H9 (cell line): ENCODE results near the gene AMACR. TPM values are rescaled to one million over a fixed set of nuclear protein-coding genes. Genes with fewer than 3 reads are reported as not detected.

Source experiments
- DNase-seq: peaks from one replicate; pipeline ENCODE4 v3.0.0-alpha.2; 2017
- H2AFZ ChIP-seq: one replicate; pipeline ENCODE4 v1.6.1; 2013; ENCODE audit warnings: mild to moderate bottlenecking, low read length, control low read depth, moderate library complexity
- H2AK5ac ChIP-seq: 2 replicates; pipeline ENCODE4 v1.6.1; 2013; ENCODE audit warnings: low read length, control low read depth, mixed read lengths; ENCODE audit not compliant: insufficient read length
- H2BK120ac ChIP-seq: one replicate; pipeline ENCODE4 v1.6.1; 2013; ENCODE audit warnings: low read depth, mild to moderate bottlenecking, low read length, control low read depth, inconsistent platforms; ENCODE audit not compliant: poor library complexity, severe bottlenecking
- H2BK12ac ChIP-seq: 2 replicates; pipeline ENCODE4 v1.6.1; 2013; ENCODE audit warnings: low read length, control low read depth, mixed read lengths, low read depth; ENCODE audit not compliant: insufficient read length
- H2BK15ac ChIP-seq: 2 replicates; pipeline ENCODE4 v1.6.1; 2013; ENCODE audit warnings: low read depth, low read length, control low read depth
- H2BK20ac ChIP-seq: one replicate; pipeline ENCODE4 v1.6.1; 2013; ENCODE audit warnings: low read depth, mild to moderate bottlenecking, low read length, control low read depth, inconsistent platforms; ENCODE audit not compliant: poor library complexity, severe bottlenecking
- H2BK5ac ChIP-seq: 2 replicates; pipeline ENCODE4 v1.6.1; 2013; ENCODE audit warnings: low read length, control low read depth, mixed read lengths; ENCODE audit not compliant: insufficient read length
- H3K14ac ChIP-seq: 2 replicates; pipeline ENCODE4 v1.6.1; 2013; ENCODE audit warnings: low read length, control low read depth; ENCODE audit not compliant: insufficient read depth
- H3K18ac ChIP-seq: 2 replicates; pipeline ENCODE4 v1.6.1; 2013; ENCODE audit warnings: low read depth, mild to moderate bottlenecking, mixed read lengths, low read length, control low read depth; ENCODE audit not compliant: insufficient read length
- H3K23ac ChIP-seq: 2 replicates; pipeline ENCODE4 v1.6.1; 2013; ENCODE audit warnings: low read length, control low read depth, mixed read lengths, low read depth; ENCODE audit not compliant: insufficient read length
- H3K23me2 ChIP-seq: 2 replicates; pipeline ENCODE4 v1.6.1; 2013; ENCODE audit warnings: low read depth, mild to moderate bottlenecking, mixed read lengths, low read length, control low read depth; ENCODE audit not compliant: insufficient read length, poor library complexity, severe bottlenecking
- H3K27ac ChIP-seq: 2 replicates; pipeline ENCODE4 v1.5.1; 2013; ENCODE audit warnings: low read length, control low read depth, mixed read lengths, low read depth; ENCODE audit not compliant: insufficient read length
- H3K27me3 ChIP-seq: 2 replicates; pipeline ENCODE4 v1.6.1; 2013; ENCODE audit warnings: low read length, control low read depth, inconsistent platforms; ENCODE audit not compliant: insufficient read depth
- H3K4ac ChIP-seq: 2 replicates; pipeline ENCODE4 v1.6.1; 2013; ENCODE audit warnings: low read depth, mild to moderate bottlenecking, control low read depth, inconsistent platforms, low read length, moderate library complexity
- H3K4me1 ChIP-seq: 2 replicates; pipeline ENCODE4 v1.6.1; 2013; ENCODE audit warnings: low read length, control low read depth, inconsistent platforms; ENCODE audit not compliant: insufficient read depth
- H3K4me2 ChIP-seq: 2 replicates; pipeline ENCODE4 v1.6.1; 2013; ENCODE audit warnings: low read length, control low read depth, mixed read lengths; ENCODE audit not compliant: insufficient read length, insufficient read depth
- H3K56ac ChIP-seq: 2 replicates; pipeline ENCODE4 v1.6.1; 2013; ENCODE audit warnings: low read depth, mild to moderate bottlenecking, mixed read lengths, low read length, control low read depth; ENCODE audit not compliant: insufficient read length
- H3K79me1 ChIP-seq: 2 replicates; pipeline ENCODE4 v1.6.1; 2013; ENCODE audit warnings: low read depth, mild to moderate bottlenecking, moderate library complexity, low read length, control low read depth, inconsistent platforms; ENCODE audit not compliant: insufficient read depth, poor library complexity, severe bottlenecking
- H3K79me2 ChIP-seq: 2 replicates; pipeline ENCODE4 v1.6.1; 2013; ENCODE audit warnings: low read length, control low read depth, inconsistent platforms; ENCODE audit not compliant: insufficient read depth
- H3K9ac ChIP-seq: 2 replicates; pipeline ENCODE4 v1.6.1; 2013; ENCODE audit warnings: low read length, control low read depth, mixed read lengths; ENCODE audit not compliant: insufficient read length; ENCODE audit errors: extremely low read depth
- H3K9me3 ChIP-seq: one replicate; pipeline ENCODE4 v1.6.1; 2013; ENCODE audit warnings: low read depth, low read length, inconsistent platforms; ENCODE audit not compliant: control insufficient read depth
- H3T11ph ChIP-seq: one replicate; pipeline ENCODE4 v1.6.1; 2013; ENCODE audit warnings: mild to moderate bottlenecking, low read length, control low read depth, inconsistent platforms
- H4K20me1 ChIP-seq: one replicate; pipeline ENCODE4 v1.6.1; 2013; ENCODE audit not compliant: control insufficient read depth, insufficient read length, insufficient read depth
- H4K5ac ChIP-seq: 2 replicates; pipeline ENCODE4 v1.6.1; 2013; ENCODE audit warnings: low read depth, mild to moderate bottlenecking, mixed read lengths, low read length, control low read depth; ENCODE audit not compliant: insufficient read length
- H4K8ac ChIP-seq: replicated peaks from 2 replicates; pipeline ENCODE4 v1.6.1; 2013; ENCODE audit warnings: low read length, control low read depth, mixed read lengths, low read depth; ENCODE audit not compliant: insufficient read length
- H4K91ac ChIP-seq: 2 replicates; pipeline ENCODE4 v1.6.1; 2013; ENCODE audit warnings: low read depth, mild to moderate bottlenecking, moderate library complexity, mixed read lengths, low read length, control low read depth; ENCODE audit not compliant: insufficient read length
- H3K27ac Mint-ChIP-seq, 3 experiments: 2 replicates in 2 of 3; 3 replicates in 1 of 3; pipeline ENCODE4 v1.8.0; 2020 to 2021; ENCODE audit warnings: mixed read lengths in 3 of 3, mild to moderate bottlenecking in 1 of 3, moderate library complexity in 1 of 3
- H3K27me3 Mint-ChIP-seq: 2 replicates; pipeline ENCODE4 v1.8.0; 2021; ENCODE audit warnings: low read depth, mild to moderate bottlenecking, moderate library complexity, mixed read lengths
- H3K36me3 Mint-ChIP-seq, 3 experiments: 2 replicates in 2 of 3; 3 replicates in 1 of 3; pipeline ENCODE4 v1.8.0; 2020 to 2021; ENCODE audit warnings: low read depth in 3 of 3, mixed read lengths in 3 of 3; ENCODE audit not compliant: insufficient read depth in 1 of 3
- H3K4me1 Mint-ChIP-seq, 2 experiments: 2 replicates each; pipeline ENCODE4 v1.8.0; 2020; ENCODE audit warnings: mixed read lengths in 2 of 2
- H3K4me3 Mint-ChIP-seq, 2 experiments: 2 replicates in 1 of 2; 3 replicates in 1 of 2; pipeline ENCODE4 v1.8.0; 2020 to 2021; ENCODE audit warnings: mild to moderate bottlenecking in 2 of 2, mixed read lengths in 2 of 2, moderate library complexity in 1 of 2
- H3K9me3 Mint-ChIP-seq, 2 experiments: 2 replicates in 1 of 2; 3 replicates in 1 of 2; pipeline ENCODE4 v1.8.0; 2020; ENCODE audit warnings: mild to moderate bottlenecking in 2 of 2, mixed read lengths in 2 of 2, moderate library complexity in 1 of 2
- CTCF ChIP-seq: fragments of 200-600 bp; sonication (generic); conservative IDR thresholded peaks from 3 replicates; pipeline ENCODE4 v1.8.0; 2021; ENCODE audit warnings: antibody characterized with exemption, mild to moderate bottlenecking
- WGBS: extraction: QIAGEN DNeasy Blood & Tissue Kit; methylation state at CpG from one replicate; pipeline ENCODE4 v1.1.7; 2013; ENCODE audit warnings: missing lambda C conversion rate, low lambda C conversion rate, mixed read lengths; ENCODE audit not compliant: insufficient read length; ENCODE audit errors: extremely low coverage; 5-methylcytosine and 5-hydroxymethylcytosine counted together
- total RNA-seq: library from RNA; stranded (reverse); gene quantifications from 2 replicates; pipeline ENCODE4 v1.2.1, GENCODE V29; 2021

Gene AMACR
- total RNA-seq, 1 experiment from 2014 or later = 9.7 TPM

GRCh38 chr5:34057118-34057517 is 49.3 kb upstream of the AMACR start:
- no peak overlapping the region for H3K23ac ChIP-seq

More at GRCh38 chr5:34057118-34057517, 49.3 kb upstream of the AMACR start:
- Mint-ChIP-seq H3K27me3 (no peaks in the 10 kb centered on the region), H3K27ac (no peak overlapping the region), H3K36me3 (peaks cover 15 to 20% (median 20%) of the 10 kb centered on the region in 3 experiments), H3K9me3 (peaks cover 8 to 14% of the 10 kb centered on the region in 2 experiments), H3K4me1 (no peaks in the 10 kb centered on the region), H3K4me3 (no peak overlapping the region)
- Histone ChIP-seq H3K4me2 (no peak overlapping the region), H3K79me2 (no peaks in the 10 kb centered on the region), H3K9ac (no peak overlapping the region), H2BK5ac (no peak overlapping the region), H3T11ph (no peak overlapping the region), H4K20me1 (no peaks in the 10 kb centered on the region), H2BK15ac (no peak overlapping the region), H4K91ac (no peak overlapping the region), H2BK20ac (no peak overlapping the region), H3K79me1 (no peaks in the 10 kb centered on the region), H3K18ac (no peak overlapping the region), H4K8ac (no peak overlapping the region), H2AK5ac (no peak overlapping the region), H3K4me1 (no peaks in the 10 kb centered on the region), H3K9me3 (no peaks in the 10 kb centered on the region), H4K5ac (no peak overlapping the region), H3K27me3 (no peaks in the 10 kb centered on the region), H3K14ac (no peak overlapping the region), H2BK12ac (no peak overlapping the region), H2BK120ac (no peak overlapping the region), H3K23me2 (no peaks in the 10 kb centered on the region), H2AFZ (no peak overlapping the region), H3K27ac (no peak overlapping the region), H3K4ac (no peak overlapping the region), H3K56ac (no peak overlapping the region)
- WGBS = no CpG with 5 or more reads among the region's 3 CpGs
- TF ChIP-seq CTCF = no peak
- DNase-seq = no peak
